A673 (cell line): ENCODE measurements around the gene PGC.

Source experiments
- EZH2 ChIP-seq: fragments of 200-600 bp; sonication (generic); IDR thresholded peaks from 2 replicates; pipeline ENCODE4 v1.6.1; 2017; ENCODE audit warnings: borderline replicate concordance, low read depth, mild to moderate bottlenecking, mixed read lengths, antibody characterized with exemption, low read length; ENCODE audit not compliant: poor library complexity, severe bottlenecking
- TF ChIP-seq, protein P1 (sequence below): fragments of 300-800, 200-600 bp; sonication (generic); conservative IDR thresholded peaks from 2 replicates; pipeline ENCODE4 v1.5.1; 2017; ENCODE audit warnings: low read depth, mild to moderate bottlenecking, antibody characterized with exemption, low read length, moderate library complexity, mixed read lengths

- TF ChIP-seq EZH2 = no peak
- TF ChIP-seq, protein P1, sequence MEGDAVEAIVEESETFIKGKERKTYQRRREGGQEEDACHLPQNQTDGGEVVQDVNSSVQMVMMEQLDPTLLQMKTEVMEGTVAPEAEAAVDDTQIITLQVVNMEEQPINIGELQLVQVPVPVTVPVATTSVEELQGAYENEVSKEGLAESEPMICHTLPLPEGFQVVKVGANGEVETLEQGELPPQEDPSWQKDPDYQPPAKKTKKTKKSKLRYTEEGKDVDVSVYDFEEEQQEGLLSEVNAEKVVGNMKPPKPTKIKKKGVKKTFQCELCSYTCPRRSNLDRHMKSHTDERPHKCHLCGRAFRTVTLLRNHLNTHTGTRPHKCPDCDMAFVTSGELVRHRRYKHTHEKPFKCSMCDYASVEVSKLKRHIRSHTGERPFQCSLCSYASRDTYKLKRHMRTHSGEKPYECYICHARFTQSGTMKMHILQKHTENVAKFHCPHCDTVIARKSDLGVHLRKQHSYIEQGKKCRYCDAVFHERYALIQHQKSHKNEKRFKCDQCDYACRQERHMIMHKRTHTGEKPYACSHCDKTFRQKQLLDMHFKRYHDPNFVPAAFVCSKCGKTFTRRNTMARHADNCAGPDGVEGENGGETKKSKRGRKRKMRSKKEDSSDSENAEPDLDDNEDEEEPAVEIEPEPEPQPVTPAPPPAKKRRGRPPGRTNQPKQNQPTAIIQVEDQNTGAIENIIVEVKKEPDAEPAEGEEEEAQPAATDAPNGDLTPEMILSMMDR = no peak
These were observed 51.4 kb downstream of the PGC start for GRCh38 chr6:41695825-41696224.
